Measurements from ENCODE around the gene SPEG.
A peak's percentile ranks its signal among the peaks of the same experiment; 100 is the strongest.

SPEG gene

DNA sequence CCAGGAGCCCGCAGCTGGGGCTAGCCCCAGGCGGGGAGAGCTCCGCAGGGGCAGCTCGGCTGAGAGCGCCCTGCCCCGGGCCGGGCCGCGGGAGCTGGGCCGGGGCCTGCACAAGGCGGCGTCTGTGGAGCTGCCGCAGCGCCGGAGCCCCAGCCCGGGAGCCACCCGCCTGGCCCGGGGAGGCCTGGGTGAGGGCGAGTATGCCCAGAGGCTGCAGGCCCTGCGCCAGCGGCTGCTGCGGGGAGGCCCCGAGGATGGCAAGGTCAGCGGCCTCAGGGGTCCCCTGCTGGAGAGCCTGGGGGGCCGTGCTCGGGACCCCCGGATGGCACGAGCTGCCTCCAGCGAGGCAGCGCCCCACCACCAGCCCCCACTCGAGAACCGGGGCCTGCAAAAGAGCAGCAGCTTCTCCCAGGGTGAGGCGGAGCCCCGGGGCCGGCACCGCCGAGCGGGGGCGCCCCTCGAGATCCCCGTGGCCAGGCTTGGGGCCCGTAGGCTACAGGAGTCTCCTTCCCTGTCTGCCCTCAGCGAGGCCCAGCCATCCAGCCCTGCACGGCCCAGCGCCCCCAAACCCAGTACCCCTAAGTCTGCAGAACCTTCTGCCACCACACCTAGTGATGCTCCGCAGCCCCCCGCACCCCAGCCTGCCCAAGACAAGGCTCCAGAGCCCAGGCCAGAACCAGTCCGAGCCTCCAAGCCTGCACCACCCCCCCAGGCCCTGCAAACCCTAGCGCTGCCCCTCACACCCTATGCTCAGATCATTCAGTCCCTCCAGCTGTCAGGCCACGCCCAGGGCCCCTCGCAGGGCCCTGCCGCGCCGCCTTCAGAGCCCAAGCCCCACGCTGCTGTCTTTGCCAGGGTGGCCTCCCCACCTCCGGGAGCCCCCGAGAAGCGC is 49.1 kb downstream of the SPEG start:
- no peak for DNase-seq

DNA sequence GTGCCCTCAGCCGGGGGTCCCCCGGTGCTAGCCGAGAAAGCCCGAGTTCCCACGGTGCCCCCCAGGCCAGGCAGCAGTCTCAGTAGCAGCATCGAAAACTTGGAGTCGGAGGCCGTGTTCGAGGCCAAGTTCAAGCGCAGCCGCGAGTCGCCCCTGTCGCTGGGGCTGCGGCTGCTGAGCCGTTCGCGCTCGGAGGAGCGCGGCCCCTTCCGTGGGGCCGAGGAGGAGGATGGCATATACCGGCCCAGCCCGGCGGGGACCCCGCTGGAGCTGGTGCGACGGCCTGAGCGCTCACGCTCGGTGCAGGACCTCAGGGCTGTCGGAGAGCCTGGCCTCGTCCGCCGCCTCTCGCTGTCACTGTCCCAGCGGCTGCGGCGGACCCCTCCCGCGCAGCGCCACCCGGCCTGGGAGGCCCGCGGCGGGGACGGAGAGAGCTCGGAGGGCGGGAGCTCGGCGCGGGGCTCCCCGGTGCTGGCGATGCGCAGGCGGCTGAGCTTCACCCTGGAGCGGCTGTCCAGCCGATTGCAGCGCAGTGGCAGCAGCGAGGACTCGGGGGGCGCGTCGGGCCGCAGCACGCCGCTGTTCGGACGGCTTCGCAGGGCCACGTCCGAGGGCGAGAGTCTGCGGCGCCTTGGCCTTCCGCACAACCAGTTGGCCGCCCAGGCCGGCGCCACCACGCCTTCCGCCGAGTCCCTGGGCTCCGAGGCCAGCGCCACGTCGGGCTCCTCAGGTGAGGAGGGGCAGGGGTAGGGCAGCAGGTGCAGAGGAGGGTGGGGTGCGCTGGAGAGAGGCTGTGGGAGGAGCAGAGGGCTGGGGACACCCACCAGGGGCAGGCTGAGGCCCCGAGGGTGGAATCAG is 49.9 kb downstream of the SPEG start:
- no peak for DNase-seq

DNA sequence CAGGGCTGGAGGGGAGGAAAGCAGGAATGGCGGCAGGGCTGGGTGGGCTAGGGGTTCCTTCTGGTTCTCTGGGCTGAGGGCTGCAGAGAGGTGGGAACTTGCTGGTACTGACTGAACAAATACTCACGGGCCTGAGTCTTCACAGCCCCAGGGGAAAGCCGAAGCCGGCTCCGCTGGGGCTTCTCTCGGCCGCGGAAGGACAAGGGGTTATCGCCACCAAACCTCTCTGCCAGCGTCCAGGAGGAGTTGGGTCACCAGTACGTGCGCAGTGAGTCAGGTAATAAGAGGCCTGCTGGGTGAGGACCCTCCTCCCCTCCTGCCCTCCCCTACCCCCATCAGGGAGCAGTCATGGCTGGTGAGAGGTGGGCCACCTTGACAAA is 50.5 kb downstream of the SPEG start:
- no peak for DNase-seq

DNA sequence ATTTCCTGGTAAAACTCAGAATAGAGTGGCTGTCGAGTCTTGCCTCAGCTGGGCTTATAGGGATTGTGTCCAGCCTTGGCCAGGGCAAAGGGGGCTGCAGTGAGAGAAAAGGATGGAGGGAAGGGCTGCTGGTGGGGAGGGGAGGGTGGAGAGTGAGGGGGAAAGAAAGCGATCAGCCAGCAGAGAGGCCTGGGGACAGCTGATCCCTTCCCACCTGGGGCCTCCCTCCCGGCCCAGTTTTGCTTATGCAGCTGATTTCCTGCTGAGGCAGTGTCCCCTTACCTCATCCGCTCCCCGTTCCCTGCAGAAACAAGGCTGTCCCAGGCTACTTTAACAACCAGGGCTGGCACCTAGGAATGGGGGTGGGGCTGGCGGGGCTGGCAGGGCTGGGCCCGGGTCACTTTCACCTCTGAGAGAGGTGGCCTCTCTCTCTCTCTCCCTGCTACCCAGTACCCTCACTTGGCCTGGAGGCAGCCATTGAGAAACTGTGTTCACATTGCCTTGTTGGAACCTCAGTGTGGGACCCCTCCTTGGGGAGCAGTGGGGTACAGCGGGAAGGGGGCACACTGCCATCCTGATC is 51.8 kb downstream of the SPEG start:
- no peak for DNase-seq

DNA sequence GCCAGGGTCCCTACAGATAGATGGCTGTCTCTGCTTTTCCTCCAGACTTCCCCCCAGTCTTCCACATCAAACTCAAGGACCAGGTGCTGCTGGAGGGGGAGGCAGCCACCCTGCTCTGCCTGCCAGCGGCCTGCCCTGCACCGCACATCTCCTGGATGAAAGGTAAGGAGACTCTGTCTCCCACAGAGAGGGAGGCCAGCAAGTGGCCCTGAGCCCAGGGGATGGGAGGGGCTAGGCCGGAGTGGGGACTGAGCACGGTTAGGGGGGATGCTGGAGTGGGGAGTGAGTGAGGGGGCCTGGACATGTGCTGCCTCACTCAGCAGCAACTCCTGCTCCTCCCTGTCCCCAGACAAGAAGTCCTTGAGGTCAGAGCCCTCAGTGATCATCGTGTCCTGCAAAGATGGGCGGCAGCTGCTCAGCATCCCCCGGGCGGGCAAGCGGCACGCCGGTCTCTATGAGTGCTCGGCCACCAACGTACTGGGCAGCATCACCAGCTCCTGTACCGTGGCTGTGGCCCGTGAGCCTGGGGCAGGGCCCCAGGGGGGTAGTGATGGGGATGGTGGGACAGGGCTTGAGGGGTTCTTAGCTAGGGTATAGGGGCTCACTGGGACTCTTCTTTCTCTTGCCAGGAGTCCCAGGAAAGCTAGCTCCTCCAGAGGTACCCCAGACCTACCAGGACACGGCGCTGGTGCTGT is 53.7 kb downstream of the SPEG start:
- no peak for DNase-seq

DNA sequence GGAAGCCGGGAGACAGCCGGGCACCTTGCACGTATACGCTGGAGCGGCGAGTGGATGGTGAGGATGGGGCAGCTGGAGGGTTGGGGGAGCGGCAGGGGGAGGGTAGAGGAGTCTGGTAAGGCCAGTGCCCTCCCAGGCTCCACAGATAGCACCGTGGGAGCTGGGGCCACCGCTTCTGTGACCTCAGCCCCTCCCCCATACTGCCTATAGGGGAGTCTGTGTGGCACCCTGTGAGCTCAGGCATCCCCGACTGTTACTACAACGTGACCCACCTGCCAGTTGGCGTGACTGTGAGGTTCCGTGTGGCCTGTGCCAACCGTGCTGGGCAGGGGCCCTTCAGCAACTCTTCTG is 54.2 kb downstream of the SPEG start:
- no peak for DNase-seq

DNA sequence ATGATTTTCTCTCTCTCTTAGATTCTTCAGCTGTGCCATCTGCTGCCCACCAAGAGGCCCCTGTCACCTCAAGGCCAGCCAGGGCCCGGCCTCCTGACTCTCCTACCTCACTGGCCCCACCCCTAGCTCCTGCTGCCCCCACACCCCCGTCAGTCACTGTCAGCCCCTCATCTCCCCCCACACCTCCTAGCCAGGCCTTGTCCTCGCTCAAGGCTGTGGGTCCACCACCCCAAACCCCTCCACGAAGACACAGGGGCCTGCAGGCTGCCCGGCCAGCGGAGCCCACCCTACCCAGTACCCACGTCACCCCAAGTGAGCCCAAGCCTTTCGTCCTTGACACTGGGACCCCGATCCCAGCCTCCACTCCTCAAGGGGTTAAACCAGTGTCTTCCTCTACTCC is 54.7 kb downstream of the SPEG start:
- no peak for DNase-seq

DNA sequence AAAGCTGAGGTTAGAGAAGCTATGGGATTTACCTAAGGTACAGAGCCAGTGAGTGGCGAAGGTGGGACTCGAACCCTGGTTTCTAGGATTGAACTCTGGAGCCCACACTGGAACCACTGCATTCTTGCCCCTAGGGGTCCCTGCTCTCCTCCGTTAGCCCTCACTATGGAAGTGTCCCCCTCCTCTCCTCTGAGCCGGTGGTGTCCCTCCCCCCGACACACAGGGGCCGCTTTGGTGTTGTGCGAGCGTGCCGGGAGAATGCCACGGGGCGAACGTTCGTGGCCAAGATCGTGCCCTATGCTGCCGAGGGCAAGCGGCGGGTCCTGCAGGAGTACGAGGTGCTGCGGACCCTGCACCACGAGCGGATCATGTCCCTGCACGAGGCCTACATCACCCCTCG is 55.5 kb downstream of the SPEG start:
- no peak for DNase-seq

DNA sequence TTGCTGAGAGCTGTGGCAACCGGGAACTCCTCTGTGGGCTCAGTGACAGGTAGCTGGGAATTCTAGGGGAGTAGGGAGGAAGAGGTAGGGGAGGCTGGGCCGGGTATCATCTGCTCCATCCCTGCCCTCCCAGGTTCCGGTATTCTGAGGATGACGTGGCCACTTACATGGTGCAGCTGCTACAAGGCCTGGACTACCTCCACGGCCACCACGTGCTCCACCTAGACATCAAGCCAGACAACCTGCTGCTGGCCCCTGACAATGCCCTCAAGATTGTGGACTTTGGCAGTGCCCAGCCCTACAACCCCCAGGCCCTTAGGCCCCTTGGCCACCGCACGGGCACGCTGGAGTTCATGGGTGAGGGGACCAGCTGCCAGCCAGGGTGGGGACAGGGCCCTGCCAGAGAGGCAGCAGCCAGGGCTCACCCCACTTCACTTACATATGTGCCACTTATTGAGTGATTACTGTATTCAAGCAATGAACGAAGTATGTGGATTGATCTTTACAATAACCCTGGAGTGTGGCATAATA is 56.0 kb downstream of the SPEG start:
- no peak for DNase-seq

DNA sequence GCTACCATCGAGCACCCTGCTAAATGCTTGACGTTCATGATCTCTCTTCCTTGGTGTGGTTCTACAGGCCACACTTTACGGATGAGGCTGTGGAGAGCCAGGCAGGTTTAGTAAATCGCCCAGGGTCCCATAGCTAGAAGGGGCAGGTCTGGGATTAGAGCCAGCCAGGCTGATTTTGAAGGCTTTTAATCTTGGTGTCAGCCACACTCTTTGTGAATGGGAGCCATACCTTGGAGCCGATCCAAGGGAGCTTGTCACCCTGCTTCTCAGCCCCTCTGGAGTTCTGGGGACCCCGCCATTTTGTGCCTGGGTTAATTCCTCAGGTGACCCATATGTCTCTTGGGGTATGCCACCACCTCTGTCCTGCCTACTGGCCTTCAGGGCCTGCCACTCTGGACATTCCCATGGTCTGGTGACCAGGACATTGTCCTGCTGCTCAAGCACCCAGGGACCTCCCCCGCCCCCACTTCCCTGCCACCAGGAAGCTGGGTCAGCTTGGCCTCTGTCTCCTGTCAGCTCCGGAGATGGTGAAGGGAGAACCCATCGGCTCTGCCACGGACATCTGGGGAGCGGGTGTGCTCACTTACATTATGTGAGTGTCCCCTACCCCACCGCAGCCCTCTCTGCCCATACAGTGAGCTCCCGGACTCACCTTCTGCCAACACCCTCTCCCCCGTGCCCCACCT is 56.8 kb downstream of the SPEG start:
- DNase-seq = no peak

DNA sequence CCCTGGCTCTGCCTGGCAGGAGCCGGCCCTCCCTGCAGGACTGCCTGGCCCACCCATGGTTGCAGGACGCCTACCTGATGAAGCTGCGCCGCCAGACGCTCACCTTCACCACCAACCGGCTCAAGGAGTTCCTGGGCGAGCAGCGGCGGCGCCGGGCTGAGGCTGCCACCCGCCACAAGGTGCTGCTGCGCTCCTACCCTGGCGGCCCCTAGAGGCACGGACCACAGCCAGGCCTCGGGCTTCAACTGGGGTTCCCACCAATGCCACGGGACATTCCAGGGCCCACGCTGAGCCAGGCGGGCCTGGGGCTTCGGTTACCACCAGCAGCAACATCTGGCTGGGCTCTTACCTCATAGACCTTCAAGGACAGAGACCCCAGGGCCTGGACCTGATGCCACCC is 57.9 kb downstream of the SPEG start:
- no peak for DNase-seq

DNA sequence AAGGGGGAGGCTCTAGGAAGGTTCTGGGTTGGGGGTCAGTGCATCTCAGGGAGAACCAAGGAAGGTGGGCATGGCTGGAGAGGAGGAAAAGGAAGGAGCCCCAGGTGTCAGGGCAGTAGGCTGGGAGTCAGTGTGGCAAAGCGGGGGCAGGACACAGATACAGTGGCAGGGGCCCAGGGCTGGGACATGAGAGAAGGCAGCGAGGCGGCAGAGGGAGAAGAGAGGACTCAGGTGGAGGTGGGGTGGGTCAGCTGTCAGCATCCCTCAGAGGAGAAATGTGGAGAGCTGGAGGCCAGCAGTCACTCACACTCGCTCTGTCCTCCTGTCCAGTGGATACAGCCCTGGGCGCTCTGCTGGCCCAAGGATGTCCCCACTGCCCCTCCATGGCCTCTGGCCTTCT is 58.4 kb downstream of the SPEG start:
- no peak for DNase-seq

DNA sequence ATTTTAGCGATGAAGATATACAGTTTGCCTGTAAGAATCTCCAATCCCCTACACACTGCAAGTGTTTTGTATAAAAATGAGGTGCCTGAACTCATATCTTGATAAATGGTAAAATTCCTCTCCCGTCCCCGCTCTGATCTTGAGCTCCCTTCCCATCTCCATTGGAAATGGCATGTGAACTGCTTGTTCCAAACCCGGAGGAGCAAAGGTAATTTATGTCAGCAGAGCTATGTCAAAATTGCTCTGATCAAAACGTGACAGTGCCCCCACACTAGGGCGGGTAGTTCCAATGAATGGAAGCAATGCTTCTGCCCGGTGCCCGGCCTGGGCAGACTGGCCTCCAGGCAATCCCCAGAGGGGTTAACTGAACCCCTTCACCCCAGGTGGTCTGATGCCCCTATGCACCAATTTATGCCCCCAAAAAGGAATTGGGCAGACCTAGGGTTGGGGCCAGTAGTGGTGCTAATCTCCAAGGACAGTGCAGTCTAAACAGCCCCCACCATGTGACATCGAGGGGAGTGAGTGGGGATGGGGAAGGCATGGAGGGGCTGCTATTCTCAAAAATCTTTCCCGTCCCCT is 60.4 kb downstream of the SPEG start:
- DNase-seq = no peak

DNA sequence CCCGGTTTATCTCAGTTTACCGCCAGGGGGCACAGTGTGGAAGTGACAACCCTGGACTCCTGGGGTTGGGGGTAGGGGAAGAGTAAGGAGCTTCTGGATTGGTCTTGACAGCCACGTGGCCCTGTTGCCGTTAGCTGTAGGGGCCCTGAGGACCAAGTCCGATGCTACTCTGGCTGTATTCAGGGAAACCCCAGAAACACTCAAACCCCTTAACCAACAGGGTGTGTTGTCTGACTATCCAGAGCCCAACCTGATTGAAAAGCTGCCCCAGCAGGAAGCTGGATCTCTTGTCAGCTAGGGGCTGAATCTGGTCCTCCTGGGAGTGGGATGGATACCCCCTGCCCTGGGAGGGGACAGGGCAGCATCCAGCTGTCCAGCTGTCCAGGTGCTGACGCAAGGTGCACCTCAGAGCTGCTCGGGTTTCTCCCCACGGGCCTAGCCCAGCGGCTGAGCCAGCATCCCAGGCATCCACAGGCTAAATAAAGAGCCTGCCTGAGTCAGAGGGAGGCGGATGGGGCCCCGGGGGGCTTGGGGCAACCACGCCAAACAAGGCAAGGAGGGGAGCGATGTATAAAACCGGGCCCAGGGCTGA is 61.0 kb downstream of the SPEG start:
- peak; percentile 22 for DNase-seq

DNA sequence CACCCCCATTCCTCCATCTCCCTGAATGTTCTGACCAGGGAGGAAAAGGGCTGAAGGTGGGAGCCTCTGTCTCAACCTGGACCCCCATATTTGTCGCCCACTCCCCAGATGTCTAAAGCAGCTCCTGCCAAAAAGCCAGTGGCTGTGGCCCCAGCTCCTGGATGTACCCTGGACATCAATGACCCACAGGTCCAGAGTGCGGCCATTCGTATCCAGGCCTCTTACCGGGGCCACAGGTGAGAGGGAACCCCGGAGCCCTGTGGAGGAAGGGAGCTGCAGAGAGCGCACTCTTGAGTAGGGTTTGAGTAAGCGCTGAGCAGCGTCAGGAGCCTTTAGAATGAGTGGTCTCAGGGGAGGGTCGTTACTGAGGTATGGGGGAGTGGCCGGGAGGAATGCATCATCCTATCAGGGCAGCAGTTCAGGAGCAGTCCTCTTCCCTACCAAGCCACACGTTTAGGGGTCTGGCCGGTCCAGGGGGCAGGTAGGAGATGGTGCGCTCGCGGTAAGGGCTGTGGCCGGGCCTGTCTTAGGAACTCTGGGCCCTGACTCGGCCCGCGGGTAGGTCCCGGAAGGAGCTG is 61.7 kb downstream of the SPEG start:
- no peak for DNase-seq

DNA sequence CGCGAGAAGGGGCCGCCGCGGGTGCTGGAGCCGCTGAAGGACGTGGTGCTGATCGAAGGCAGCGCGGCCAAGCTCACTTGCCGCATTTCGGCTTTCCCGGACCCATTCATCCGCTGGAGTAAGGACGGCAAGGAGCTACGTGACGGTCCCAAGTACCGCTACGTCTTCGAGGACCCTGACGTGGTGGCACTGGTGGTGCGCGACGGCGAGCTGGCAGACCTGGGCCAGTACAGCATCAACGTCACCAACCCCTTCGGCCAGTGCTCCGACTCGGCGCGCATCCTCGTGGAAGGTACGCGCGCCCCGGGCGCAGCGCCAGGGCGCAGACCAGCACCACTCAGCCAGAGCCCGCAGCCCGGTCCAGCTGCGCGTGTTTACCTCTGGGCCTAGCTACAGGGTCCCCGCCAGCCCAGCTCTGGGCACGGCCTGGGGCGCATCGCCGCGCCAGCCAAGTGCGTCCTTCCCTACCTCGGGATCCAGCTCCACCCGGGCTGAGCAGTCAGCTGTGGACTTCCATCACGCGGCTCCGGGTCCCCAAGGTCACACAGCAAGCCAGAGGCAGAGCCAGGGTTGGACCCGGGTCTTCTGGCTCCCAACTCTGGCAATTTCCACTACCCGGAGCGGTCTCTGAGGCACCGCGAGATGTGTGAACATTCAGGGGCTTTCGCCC is 62.3 kb downstream of the SPEG start:
- DNase-seq = no peak

DNA sequence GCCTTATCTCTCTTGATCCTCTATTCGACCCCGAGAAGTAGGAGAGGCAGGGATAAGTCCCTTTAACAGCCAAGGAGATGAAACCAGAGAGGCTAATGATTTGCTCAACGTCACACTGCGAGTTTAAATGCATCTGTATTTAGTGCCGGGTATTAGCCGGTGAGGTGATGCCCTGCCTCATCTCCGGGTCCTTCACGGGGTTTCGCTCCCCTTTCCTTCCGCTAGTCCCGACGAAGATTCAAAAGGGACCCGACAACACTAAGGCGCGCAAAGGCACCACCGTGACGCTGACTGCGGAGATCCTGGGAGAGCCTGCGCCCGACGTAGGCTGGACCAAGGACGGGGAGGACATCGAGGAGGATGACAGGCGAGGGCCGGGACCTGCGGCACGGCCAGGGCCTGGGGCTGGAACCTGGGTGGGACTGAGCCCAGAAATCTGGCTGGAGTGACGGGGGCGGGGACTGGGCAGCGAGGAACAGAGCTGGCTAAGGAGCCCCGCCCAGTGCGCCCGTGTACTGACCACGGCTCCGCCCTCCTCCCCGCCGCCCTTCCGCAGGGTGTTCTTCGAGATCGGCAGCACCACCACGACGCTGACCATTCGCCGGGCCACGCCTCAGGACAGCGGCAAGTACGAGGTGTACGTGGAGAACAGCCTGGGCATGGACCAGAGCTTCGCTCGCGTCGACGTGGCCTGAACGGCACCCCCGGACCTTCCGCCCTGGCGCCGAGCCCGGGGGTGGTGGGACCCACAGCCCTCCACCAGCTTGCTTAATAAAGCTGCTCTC is 63.0 kb downstream of the SPEG start:
- no peak for DNase-seq

DNA sequence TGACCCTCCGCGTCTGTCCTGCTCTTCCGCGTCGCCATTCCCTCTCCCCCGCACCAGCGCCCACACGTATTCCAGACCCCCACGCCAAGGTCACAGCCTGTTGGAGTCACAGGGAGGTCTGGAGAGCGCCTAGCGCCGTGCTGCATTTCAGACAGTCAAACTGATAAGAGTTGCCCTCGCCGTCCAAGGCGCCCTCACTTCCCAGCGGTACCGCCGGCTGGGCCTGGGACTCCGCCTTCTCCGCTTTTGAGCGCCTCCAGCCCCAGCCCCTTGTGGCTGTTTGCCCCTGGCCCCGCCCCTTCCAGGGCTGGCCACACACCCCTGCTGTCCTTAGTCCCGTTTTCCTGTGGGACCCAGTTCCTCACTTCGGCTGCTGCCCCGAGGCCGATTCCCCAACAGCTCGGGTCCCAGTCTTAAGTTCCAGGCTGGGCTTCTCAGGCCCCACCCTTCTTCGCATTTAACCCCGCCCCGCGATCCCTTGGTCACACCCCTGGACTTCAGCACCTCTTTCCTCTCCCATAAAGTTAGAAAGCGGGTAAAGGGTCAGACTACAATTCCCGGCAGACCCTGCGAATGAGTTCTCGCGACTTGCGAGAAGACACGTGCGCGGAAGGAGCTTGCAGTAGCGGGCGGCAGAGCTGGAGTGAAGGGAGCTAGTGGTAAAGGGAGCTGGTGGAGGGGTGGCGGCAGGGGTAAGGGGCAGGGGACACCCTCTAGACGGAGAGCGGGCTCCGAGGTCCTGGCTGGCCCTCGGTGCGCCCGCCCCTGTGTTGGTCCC is 63.8 kb downstream of the SPEG start, which contains the start of gene GMPPA:
Gene GMPPA, plus strand, starts transcription at position 612 of the 778 bp plus-strand sequence. CDS start 1,085 bp downstream, outside the sequence.
- peak; percentile 83 for DNase-seq

DNA sequence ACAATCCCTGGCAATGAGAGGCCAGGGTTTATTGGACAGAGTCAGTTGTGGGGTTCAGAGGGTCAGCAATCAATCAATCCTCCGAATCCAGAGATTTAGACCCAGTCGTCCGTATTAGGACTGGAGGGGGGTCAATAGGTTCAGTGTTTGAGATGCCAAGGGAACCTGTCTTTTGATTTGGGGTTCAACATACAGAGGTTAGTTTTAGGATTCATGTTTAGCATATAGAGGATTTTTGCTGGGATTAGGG is 64.3 kb downstream of the SPEG start:
- no peak for DNase-seq
